Activated T-cell treated with anti-CD3 and anti-CD28 coated beads, Interleukin-2, amount 50 U/mL, for 1 hour (primary cell): ENCODE measurements around the gene OR2G6.

ENCODE experiments used
- DNase-seq: peaks from one replicate; pipeline ENCODE4 v3.0.0-alpha.2; 2020

OR2G6 gene

DNA sequence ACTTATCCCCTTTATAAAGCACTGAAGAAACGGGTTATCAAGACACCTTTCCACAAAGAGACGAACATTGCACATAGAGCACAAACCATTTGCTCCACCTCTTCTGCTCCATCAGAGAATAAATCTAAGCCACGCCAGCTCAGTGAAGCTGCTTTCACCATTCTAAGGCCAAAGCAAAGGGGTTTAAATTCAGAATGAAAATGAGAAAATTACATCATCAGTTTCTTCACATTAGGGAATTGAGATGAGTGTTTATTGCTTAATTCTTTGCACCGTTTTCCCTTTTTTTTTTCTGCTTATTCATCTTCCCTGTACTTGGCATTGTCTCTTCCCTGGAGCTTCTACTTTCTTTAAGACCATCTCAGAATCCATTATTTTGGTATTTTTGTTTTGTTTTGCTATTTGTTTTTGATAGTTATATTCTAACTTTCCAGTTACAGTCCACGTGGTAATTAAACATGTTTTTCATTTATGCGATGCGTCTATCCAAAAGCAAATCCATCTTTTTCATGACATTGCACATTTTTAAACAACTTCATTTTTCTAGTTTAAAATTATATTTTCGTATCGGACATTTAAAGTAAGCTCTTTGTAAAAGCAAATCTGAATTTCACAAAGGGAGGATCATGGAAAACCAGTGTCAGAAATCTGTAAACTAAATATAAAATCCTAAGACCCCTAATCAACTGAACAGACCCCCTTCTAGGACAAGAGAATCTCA is 68.5 kb downstream of the OR2G6 start:
- DNase-seq = no peak
